ENCODE results near the gene GRHL3. TPM values are rescaled to one million over a fixed set of nuclear protein-coding genes. Genes with fewer than 3 reads are reported as not detected.

Gene GRHL3
- total RNA-seq, 1 donor from 2014 or later = 0.80 TPM

GRCh38 chr1:24298606-24299005 lies 20.6 kb upstream of the GRHL3 start:
- Histone ChIP-seq H3K9me3 (peaks cover 5% of the 10 kb centered on the region), H3K4me1 (peaks cover 23% of the 10 kb centered on the region), H3K36me3 (no peaks in the 10 kb centered on the region), H3K27me3 (ENCODE audit: low read depth) (peaks cover 4% of the 10 kb centered on the region), H3K4me3 (no peak overlapping the region), H3K27ac (no peak overlapping the region)
- no peak for DNase-seq
- intact Hi-C loops (cut with DNase I) = no loop called here
- no peak for ATAC-seq
- no peak for TF ChIP-seq CTCF (IDR thresholded peaks at IDR 0.05)

- Histone ChIP-seq H3K9me3 (peaks cover 5% of the 10 kb centered on the region), H3K27ac (no peak overlapping the region), H3K36me3 (no peaks in the 10 kb centered on the region), H3K4me1 (peaks cover 16% of the 10 kb centered on the region), H3K4me3 (no peak overlapping the region), H3K27me3 (ENCODE audit: low read depth) (peaks cover 5% of the 10 kb centered on the region)
- no peak for TF ChIP-seq CTCF (IDR thresholded peaks at IDR 0.05)
- intact Hi-C loops (cut with DNase I) = no loop called here
- DNase-seq (no peak), ATAC-seq (no peak)
Observed at GRCh38 chr1:24299901-24300300, 19.3 kb upstream of the GRHL3 start.

- Histone ChIP-seq H3K9me3 (peaks cover 5% of the 10 kb centered on the region), H3K4me3 (no peak overlapping the region), H3K27me3 (ENCODE audit: low read depth) (peaks cover 9% of the 10 kb centered on the region), H3K4me1 (peaks cover 9% of the 10 kb centered on the region), H3K36me3 (no peaks in the 10 kb centered on the region), H3K27ac (no peak overlapping the region)
- DNase-seq (peak; percentile 65), ATAC-seq (peak; percentile 52 to 69)
- TF ChIP-seq CTCF (IDR thresholded peaks at IDR 0.05) = no peak
- intact Hi-C loops (cut with DNase I) = no loop called here
Observed at GRCh38 chr1:24300971-24301784, 18.0 kb upstream of the GRHL3 start.

- no peak overlapping the region for H3K27ac ChIP-seq
- H3K9me3 ChIP-seq = peaks cover 5% of the 10 kb centered on the region
- peaks cover 9% of the 10 kb centered on the region for H3K4me1 ChIP-seq
- no peak overlapping the region for H3K4me3 ChIP-seq
- ATAC-seq (peak in 1 of 2 donors; percentile 14), DNase-seq (no peak)
- H3K27me3 ChIP-seq (ENCODE audit: low read depth) = peaks cover 9% of the 10 kb centered on the region
- no peaks in the 10 kb centered on the region for H3K36me3 ChIP-seq
- intact Hi-C loops (cut with DNase I) = no loop called here
- TF ChIP-seq CTCF (IDR thresholded peaks at IDR 0.05) = no peak
Observed at GRCh38 chr1:24301785-24302175, 17.4 kb upstream of the GRHL3 start.

GRCh38 chr1:24302209-24302611 lies 16.9 kb upstream of the GRHL3 start:
- H3K4me1 ChIP-seq = peaks cover 9% of the 10 kb centered on the region
- intact Hi-C loops (cut with DNase I) = no loop called here
- TF ChIP-seq CTCF (IDR thresholded peaks at IDR 0.05) = no peak
- peak; percentile 81 to 84 for ATAC-seq
- H3K4me3 ChIP-seq = no peak overlapping the region
- H3K27me3 ChIP-seq (ENCODE audit: low read depth) = peaks cover 9% of the 10 kb centered on the region
- H3K36me3 ChIP-seq = no peaks in the 10 kb centered on the region
- no peak for DNase-seq
- H3K27ac ChIP-seq = no peak overlapping the region
- peaks cover 5% of the 10 kb centered on the region for H3K9me3 ChIP-seq

Data from lower lobe of right lung (tissue), 2 donors.